Activated T-helper 1 cell treated with Interleukin-2 at 50 U/mL for 16 hours (primary cell): ENCODE measurements around the gene FOXK2.

Experiments used
- DNase-seq: peaks from one replicate; pipeline ENCODE4 v3.0.0-alpha.2; 2020; ENCODE audit warnings: low read depth

FOXK2 gene

DNA sequence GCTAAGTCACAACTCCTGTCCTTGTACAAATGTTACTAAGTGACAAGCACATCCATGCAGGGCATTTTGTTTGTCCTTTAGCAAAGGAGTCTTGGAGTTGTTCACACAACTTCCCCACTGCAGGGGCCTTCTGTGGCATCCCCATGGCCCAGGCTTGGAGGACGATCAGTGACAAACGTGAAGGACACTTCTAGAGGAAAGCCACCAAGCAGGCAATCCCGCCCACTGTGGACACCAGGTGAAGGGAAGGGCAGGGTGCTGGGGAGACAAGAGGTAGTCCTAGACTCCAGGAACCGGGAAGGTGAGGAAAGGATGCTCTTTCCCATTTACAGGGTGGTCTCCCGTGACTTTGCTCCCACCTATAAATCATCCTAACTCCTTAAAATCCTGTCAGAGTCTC lies 124.6 kb downstream of the FOXK2 start:
- no peak for DNase-seq

DNA sequence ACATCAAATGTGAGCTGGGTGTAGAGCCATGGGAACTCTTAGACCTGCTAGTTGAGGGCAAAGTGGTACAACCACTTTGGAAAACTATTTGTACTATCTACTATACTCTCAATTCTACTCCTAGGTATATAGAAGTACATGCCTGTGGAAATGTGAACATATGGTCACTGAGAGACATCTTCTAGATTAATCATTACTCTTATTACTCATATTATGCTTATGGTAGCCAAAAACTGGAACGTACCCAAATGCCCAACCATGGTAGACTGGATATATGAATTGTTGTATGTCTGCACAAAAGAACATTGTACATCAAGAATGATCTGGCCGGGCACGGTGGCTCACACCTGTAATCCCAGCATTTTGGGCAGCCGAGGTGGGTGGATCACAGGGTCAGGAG lies 126.0 kb downstream of the FOXK2 start:
- no peak for DNase-seq

DNA sequence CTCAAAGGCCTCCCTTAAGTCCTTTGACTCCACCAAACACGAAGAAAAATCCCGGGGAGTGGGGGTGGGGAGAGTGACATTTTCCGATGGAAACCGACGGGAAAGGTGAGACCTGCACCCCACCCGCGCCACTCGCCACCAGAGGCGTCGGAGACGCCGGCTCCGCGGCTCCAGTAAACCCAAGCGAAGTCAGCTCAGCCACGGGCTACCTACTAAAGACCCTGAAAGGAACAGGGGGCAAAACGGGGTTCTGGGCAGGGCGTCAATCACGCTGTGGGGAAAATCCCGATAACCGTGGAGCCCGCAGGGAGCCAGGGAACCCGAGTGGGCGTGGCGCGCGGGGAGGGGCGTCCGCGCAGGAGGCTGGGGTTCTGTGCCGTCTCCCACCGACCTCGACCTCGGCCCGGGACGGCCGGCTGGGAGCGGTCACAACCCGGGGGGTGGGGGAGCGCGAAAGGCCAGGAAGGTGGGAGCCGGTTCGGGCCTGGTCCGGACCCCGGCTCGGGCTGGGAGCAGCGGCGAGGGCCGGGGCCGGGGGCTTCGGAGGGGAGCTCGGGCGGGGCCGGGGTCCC lies 128.1 kb downstream of the FOXK2 start:
- peak; percentile 24 for DNase-seq

DNA sequence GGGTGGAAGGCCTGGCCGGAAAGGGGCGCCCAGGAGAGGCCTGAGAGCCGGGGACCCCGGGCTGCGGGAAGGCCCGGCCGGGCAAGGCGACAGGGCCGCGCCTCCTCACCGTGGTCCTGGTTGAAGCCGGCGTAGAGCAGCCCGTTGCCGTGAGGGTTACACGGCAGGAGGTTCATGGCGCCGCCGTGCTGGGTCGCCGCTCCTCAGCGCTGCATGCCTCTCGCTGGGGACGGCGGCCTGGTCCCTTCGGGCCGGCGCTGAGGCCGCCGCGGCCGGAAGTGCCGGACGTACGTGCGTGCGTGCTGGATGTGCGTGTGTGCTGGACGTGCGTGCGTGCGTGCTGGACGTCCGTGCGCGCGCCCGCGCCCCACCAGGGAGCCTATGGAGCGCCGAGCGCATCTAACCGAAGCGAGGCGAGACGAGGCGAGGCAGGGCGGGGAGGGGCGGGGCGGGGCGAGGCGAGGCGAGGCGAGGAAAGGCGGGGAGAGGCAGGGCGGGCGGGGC lies 128.7 kb downstream of the FOXK2 start, which contains the start of gene WDR45B:
Gene WDR45B, minus strand, starts transcription at position 280 of the 504 bp plus-strand sequence. Its CDS starts 104 bp downstream, at position 176.
- DNase-seq, result peak; percentile 84

DNA sequence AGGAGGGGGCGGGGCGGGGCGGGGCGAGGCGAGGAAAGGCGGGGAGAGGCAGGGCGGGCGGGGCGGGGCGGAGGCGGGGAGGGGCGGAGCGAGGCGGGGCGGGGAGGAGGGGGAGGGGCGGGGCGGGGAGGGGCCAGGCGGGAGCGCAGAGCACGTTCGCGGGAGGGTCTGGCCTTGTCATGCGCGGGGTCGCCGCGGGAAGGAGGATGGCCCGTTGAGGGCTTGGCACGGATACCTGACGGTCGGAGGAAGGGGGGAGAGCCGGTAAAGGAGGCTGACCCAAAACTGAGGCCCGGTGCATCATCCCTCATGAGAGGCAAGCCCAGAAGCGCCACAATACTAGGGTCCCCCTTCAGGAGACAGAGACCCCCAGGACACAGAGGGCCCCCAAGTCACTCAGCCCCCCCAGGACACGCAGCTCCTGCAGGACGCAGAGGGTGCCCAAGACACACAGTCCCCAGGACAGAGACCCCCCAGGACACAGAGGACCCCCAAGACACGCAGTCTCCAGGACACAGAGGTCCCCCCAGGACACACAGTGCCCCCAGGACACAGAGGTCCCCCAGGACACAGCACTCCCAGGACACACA lies 129.3 kb downstream of the FOXK2 start:
- no peak for DNase-seq

DNA sequence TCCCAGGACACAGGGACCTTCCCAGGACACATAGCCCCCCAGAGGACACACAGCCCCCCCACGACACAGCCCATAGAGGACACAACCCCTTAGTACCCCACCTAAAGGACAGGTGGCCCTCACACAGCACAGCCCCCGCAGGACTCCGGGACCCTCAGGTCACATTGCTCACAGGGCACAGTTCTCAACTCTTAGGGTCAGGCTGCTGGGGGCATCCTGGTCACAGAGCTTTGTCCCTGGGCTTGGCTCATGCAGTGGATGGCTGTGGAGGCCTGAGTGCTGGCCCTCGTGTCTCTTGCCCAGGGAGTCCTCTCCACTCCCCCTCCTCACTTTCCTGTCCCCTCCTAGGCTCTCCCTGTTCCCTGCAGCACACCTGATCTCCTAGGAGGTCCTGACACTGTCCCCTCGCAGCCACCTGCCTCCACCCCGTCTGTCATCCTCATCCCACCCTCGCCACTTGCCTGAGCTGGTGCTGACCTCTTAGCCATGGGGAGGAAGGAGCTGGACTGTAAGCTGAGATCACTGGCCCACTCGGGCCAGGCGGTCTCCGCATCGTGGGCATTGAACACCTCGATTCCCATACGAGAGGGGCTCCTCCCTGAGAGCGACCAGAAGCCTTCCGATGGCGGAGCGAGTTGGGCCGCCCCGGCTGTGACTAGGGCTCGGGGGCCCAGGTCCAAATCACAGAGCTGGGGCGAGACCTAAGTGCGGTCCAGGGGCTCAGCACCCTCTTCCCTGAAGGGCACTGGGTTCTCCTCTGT lies 130.1 kb downstream of the FOXK2 start:
- no peak for DNase-seq

DNA sequence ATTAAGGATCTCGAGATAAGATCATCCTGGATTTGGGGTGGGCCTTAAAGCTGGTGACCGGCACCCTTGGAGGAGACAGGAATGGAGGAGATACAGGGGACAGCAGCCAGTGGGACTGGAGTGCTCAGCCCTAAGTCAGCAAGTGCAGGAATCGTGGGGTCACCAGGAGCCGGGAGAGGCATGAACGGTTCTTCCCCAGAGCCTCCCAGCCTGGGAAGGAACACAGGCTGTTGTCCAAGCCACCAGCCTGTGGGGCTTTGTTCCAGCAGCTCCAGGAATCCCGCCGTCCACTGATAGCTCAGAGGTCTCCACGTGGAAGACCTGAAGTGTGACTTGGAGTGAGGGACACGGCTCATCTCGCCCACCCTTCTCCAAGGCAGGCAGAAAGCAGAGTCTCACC lies 131.2 kb downstream of the FOXK2 start:
- DNase-seq, result no peak

DNA sequence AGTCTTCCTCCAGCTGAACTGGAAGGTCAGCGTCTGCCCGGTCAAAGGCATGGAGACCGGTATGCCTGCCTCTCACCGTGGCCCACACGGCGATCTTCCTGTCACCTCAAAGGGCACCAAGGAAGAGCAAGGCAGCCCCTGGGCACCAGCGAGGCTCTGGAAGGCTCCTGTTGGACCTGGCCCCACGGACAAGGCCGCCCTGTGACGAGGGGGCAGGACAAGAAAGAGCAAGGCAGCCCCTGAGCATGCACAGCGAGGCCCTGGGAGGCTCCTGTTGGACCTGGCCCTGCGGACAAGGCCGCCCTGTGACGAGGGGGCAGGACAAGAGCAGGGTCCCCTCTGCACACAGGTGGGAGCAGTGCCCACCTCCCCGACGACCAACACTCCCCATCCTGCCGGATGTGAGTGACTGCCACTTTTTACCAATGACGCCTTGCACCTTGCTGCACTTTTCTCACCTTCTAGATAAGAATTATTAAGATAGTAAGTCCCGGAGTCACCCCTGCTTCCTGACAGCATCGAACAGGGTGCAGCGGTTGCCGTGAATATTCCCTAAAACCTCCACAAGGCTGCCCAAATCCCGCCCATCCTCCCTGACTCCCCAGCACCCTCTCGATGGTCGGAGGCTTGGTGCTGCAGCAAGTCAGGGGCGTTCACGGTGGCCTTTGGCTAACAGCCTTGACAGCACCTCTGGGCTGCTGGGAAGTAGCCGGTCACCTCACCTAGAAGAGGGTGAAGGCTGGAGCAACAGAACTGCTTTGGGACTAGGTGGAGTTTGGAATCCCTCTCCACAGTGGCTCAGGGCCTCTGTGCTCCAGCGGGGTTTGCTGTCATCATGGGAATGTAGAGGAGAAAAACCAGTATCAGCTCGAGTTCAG lies 134.4 kb downstream of the FOXK2 start:
- no peak for DNase-seq
